ENCODE data around the gene RAB35.

The RAB35 gene

DNA sequence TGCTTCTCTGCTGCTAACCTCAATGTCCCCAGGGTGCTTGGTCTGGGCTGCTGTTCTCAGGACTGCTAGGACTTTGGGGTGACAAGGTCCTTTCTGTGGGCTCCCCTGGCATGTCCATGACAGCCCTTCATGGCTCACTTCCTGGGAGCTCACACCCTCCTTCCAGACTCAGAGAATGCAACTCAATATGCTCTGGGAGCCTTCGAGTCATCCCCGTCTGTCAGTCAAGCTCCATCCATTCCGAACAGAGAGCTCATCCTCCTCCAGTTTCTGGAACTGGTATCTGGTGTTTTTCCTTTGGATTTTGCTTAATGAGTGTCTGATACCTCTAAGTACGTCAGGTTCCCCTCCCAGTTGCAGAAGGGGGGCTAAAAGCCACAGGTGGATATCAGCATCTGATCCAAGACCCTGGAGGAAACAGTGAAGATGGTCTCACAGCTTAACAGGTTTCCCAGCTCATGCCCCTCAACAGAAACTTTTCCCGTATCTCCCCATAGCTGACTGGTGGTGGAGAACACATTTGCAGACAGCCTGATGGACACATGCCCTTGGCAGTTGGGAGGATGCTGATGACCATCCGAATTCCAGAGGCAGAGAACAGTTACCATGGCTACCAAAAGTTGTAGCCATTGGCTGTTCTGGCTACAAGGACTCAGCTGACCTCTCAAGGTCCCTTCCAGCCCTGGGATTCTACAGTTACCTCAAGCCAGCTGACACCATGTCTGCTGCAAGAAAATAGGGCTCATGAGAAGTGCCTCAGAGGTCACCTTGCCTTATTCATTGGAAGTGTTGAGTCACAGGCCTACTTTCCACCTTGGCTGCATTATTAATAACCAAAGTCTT lies 9.5 kb upstream of the RAB35 start:
- ChIA-PET POLR2A (interaction anchor here (0.9 to 1.9 kb wide), 3 partner anchors 9 to 75 kb away, joined by 3 to 6 read pairs (median 5); partner anchors contain the start of gene RPLP0), CTCF (no interaction called here)
- Histone ChIP-seq H3K9me3 (ENCODE audit: control insufficient read depth, insufficient read depth, low read depth, low read length) (no peaks in the 10 kb centered on the region), H3K27ac (ENCODE audit: extremely low read depth, low read depth, low read length) (no peak overlapping the region), H3K4me3 (ENCODE audit: low read depth, low read length) (no peak overlapping the region), H3K4me1 (ENCODE audit: control insufficient read depth, insufficient read depth, low read length) (no peaks in the 10 kb centered on the region), H3K36me3 (ENCODE audit: control insufficient read depth in 2 of 2, insufficient read depth in 1 of 2, low read length in 2 of 2) (peaks cover 25 to 54% of the 10 kb centered on the region in 2 experiments)
- TF ChIP-seq, protein P1, sequence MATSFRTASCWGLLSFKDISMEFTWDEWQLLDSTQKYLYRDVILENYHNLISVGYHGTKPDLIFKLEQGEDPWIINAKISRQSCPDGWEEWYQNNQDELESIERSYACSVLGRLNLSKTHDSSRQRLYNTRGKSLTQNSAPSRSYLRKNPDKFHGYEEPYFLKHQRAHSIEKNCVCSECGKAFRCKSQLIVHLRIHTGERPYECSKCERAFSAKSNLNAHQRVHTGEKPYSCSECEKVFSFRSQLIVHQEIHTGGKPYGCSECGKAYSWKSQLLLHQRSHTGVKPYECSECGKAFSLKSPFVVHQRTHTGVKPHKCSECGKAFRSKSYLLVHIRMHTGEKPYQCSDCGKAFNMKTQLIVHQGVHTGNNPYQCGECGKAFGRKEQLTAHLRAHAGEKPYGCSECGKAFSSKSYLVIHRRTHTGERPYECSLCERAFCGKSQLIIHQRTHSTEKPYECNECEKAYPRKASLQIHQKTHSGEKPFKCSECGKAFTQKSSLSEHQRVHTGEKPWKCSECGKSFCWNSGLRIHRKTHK (tag by site-specific recombination; IDR thresholded peaks at IDR 0.05) = no peak
- TF ChIP-seq ZNF354C (tag by site-specific recombination; IDR thresholded peaks at IDR 0.05; ENCODE audit: borderline replicate concordance, low read depth) = no peak
- no peak for TF ChIP-seq MYNN (tag by site-specific recombination; IDR thresholded peaks at IDR 0.05; ENCODE audit: borderline replicate concordance)
- TF ChIP-seq ZFP41 (tag by site-specific recombination; IDR thresholded peaks at IDR 0.05; ENCODE audit: borderline replicate concordance) = no peak
- no peak for TF ChIP-seq ZNF561 (tag by site-specific recombination; IDR thresholded peaks at IDR 0.05; ENCODE audit: borderline replicate concordance)
- no peak for TF ChIP-seq GLI2 (tag by site-specific recombination; IDR thresholded peaks at IDR 0.05; ENCODE audit: borderline replicate concordance, low read depth)
- no peak for TF ChIP-seq ZNF654 (tag by site-specific recombination; IDR thresholded peaks at IDR 0.05; ENCODE audit: low read depth)
- no peak for TF ChIP-seq ZNF398 (tag by site-specific recombination; IDR thresholded peaks at IDR 0.05)
- TF ChIP-seq, protein P2, sequence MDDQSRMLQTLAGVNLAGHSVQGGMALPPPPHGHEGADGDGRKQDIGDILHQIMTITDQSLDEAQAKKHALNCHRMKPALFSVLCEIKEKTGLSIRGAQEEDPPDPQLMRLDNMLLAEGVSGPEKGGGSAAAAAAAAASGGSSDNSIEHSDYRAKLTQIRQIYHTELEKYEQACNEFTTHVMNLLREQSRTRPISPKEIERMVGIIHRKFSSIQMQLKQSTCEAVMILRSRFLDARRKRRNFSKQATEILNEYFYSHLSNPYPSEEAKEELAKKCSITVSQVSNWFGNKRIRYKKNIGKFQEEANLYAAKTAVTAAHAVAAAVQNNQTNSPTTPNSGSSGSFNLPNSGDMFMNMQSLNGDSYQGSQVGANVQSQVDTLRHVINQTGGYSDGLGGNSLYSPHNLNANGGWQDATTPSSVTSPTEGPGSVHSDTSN (CRISPR knock-in tag; IDR thresholded peaks at IDR 0.05) = no peak
- TF ChIP-seq, protein P3, sequence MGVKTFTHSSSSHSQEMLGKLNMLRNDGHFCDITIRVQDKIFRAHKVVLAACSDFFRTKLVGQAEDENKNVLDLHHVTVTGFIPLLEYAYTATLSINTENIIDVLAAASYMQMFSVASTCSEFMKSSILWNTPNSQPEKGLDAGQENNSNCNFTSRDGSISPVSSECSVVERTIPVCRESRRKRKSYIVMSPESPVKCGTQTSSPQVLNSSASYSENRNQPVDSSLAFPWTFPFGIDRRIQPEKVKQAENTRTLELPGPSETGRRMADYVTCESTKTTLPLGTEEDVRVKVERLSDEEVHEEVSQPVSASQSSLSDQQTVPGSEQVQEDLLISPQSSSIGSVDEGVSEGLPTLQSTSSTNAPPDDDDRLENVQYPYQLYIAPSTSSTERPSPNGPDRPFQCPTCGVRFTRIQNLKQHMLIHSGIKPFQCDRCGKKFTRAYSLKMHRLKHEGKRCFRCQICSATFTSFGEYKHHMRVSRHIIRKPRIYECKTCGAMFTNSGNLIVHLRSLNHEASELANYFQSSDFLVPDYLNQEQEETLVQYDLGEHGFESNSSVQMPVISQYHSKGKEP (tag by site-specific recombination; IDR thresholded peaks at IDR 0.05) = no peak
- no peak for TF ChIP-seq ZNF335 (tag by site-specific recombination; conservative IDR thresholded peaks at IDR 0.05)
- TF ChIP-seq TCF7L2 (IDR thresholded peaks at IDR 0.05; ENCODE audit: borderline replicate concordance, low read depth, low read length) = no peak
- no peak for TF ChIP-seq ZNF341 (tag by site-specific recombination; IDR thresholded peaks at IDR 0.05; ENCODE audit: low read depth)

DNA sequence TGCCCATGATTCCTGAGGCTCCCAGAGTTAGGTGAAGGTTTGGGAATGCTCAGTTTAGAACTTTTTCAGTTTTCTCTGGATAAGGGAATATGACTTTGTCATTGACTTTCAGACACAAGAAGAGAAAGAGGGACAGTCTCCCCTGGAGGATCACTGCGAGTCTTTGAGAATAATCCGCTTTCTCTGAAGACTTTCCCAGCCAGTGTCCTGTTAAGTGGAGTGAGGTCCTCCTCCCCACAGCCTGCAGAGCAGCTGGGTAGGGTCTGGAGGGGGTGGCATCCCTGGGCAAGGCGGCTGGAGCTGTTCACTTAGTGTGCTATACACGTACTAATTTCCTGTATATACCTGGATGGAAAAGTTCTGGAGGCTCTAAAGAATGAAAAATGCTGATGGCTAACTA lies 8.5 kb upstream of the RAB35 start:
- CTCF ChIA-PET = interaction anchor here (0.7 kb wide), 1 partner anchor 34 kb away, joined by 3 read pairs; no protein-coding TSS in a partner anchor
- Histone ChIP-seq H3K27ac (ENCODE audit: extremely low read depth, low read depth, low read length) (no peak overlapping the region), H3K4me3 (ENCODE audit: low read depth, low read length) (no peak overlapping the region), H3K4me1 (ENCODE audit: control insufficient read depth, insufficient read depth, low read length) (no peaks in the 10 kb centered on the region), H3K9me3 (ENCODE audit: control insufficient read depth, insufficient read depth, low read depth, low read length) (no peaks in the 10 kb centered on the region), H3K36me3 (ENCODE audit: control insufficient read depth in 2 of 2, insufficient read depth in 1 of 2, low read length in 2 of 2) (peaks cover 23 to 44% of the 10 kb centered on the region in 2 experiments)
- POLR2A ChIA-PET = interaction anchor here (0.6 kb wide), 1 partner anchor 269 kb away, joined by 6 read pairs; no protein-coding TSS in a partner anchor
- no peak for TF ChIP-seq ZNF473 (tag by site-specific recombination; IDR thresholded peaks at IDR 0.05)
- TF ChIP-seq PRDM1 (tag by site-specific recombination; IDR thresholded peaks at IDR 0.05) = peak; percentile 61
- TF ChIP-seq ZNF341 (tag by site-specific recombination; IDR thresholded peaks at IDR 0.05; ENCODE audit: low read depth) = no peak
- no peak for TF ChIP-seq ZBTB17 (tag by site-specific recombination; IDR thresholded peaks at IDR 0.05)

Measured in HEK293 (cell line).